GM21515 (cell line): ENCODE data around the gene MOBP.
A peak's percentile ranks its signal among the peaks of the same experiment; 100 is the strongest.
"Not testable (repeated sequence)": the region's sequence is repeated elsewhere in the genome, so short reads cannot be mapped to it uniquely, and the experiment has no call there.

Experiments
- ATAC-seq: cut with Tn5 transposase; IDR thresholded peaks from one replicate; pipeline ENCODE4 v1.9.1; 2021; ENCODE audit not compliant: unreplicated experiment

MOBP gene, protein sequence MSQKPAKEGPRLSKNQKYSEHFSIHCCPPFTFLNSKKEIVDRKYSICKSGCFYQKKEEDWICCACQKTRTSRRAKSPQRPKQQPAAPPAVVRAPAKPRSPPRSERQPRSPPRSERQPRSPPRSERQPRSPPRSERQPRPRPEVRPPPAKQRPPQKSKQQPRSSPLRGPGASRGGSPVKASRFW

GRCh38 chr3:39467394-39468107 lies at the start of gene MOBP:
Gene MOBP, plus strand, starts transcription at chr3:39467680. Its CDS starts 34,390 bp downstream, at chr3:39502070.
- no peak for ATAC-seq

GRCh38 chr3:39418556-39419225 lies 48.8 kb upstream of the MOBP start:
- not testable (repeated sequence) for ATAC-seq

DNA sequence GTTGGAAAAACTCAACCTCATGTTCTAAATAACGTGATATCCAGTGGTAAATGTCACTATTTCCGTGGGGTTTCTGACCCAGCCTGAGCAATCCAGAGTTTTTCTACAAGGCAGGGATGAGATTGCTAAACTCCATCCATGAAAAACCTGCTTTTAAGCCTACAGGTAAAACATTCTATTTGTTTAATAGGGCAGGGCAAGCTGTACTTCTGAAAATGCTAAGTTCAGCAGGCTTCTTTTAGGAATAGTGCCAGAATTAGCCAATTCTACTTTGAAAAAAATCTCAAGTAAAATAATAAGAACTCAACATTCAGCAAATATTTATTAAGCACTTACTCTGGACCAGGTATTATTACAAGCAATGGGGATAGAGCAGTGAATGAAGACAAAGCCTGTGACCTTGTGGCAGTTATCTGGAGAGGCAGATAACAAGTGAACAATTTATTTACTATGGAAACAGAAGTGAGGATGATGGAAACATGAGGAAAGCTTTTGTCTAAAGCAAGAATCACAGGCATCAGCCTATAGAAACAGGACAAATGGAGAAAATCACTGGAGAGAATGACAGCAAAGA lies 47.7 kb upstream of the MOBP start:
- no peak for ATAC-seq

- ATAC-seq = no peak
These were observed 46.9 kb upstream of the MOBP start for GRCh38 chr3:39420543-39420942.

GRCh38 chr3:39423436-39423970 lies 44.0 kb upstream of the MOBP start:
- ATAC-seq = no peak

- no peak for ATAC-seq
These were observed 41.2 kb upstream of the MOBP start for GRCh38 chr3:39426312-39426711.

DNA sequence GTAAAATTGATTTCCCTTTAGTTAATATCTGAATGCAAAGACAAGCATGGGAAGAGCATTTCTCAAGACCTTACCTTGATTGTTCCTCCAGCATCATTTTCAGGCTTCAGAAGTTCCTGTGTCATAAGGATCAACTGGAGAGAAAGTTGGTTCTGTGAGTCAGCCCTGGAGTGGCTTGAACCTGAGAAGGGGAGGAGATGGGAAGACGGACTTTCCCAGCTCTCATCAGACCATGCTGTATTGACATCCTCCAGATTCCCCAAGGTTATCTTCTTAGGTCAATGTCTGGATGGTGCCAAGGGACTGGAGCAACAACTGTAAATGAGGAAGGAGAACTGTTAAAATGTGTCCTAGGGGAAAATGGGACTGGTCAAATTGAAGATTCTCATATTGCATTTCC lies 40.0 kb upstream of the MOBP start:
- no peak for ATAC-seq

GRCh38 chr3:39428745-39429201 lies 38.7 kb upstream of the MOBP start:
- no peak for ATAC-seq

GRCh38 chr3:39429466-39429865 lies 38.0 kb upstream of the MOBP start:
- no peak for ATAC-seq

GRCh38 chr3:39432342-39432741 lies 35.1 kb upstream of the MOBP start:
- ATAC-seq = no peak

GRCh38 chr3:39433642-39434041 lies 33.8 kb upstream of the MOBP start:
- no peak for ATAC-seq

DNA sequence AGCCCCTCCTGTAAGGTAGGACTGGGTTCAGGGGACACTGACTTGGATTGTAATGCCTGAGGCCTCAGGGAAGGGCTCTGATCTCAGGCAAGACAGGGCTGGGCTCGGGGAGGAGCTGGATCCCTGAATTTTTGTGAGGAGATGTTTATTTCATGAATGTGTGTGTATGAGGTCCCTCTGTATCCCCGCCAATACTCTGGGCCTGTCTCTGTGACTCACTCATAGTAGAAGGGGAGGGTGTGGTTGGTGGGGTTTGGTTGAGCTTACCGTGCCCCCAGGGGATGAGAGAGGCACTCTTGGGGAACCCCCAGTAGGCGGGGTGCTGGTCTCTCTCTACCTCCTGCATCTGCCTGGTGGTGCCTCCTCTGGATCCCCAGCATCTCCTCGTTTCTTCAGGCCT lies 32.9 kb upstream of the MOBP start:
- ATAC-seq = no peak

DNA sequence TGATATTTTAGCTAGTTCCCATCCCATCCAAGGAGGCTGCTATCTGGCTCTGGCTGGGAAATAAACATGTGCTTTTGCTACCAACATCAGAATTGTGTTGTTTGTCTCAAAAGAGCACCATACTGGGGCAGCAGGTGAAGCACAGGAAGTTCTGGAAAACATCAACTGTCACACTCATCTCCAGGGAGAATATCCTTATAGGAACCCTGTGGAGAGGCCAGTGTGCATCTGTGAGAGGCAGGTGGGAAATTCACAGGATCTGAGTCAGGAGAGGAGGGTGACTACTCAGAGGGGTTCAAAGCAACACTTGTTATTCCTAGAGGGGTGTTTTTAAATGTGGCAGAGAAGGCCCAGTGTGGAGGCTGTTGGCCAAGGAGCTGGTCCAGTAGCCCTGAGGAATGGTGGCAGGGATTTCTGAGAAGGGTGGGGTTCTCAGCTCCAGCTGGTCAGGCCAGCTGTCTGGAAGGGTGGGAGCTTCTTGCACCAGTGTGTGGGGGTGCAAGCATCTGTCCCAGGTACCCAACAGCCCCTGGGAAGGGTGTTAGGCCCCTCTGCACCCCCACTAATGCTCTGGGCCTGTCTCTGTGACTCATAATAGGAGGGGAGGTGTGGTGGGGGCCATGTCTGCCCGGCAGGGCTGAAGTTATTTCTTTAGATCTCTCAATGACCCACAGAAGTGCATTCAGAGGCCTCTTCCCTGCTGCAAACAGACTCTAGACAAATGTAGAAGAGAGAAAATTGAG lies 32.3 kb upstream of the MOBP start:
- no peak for ATAC-seq

GRCh38 chr3:39438880-39439279 lies 28.6 kb upstream of the MOBP start:
- no peak for ATAC-seq

- no peak for ATAC-seq
These were observed 27.2 kb upstream of the MOBP start for GRCh38 chr3:39440316-39440715.

DNA sequence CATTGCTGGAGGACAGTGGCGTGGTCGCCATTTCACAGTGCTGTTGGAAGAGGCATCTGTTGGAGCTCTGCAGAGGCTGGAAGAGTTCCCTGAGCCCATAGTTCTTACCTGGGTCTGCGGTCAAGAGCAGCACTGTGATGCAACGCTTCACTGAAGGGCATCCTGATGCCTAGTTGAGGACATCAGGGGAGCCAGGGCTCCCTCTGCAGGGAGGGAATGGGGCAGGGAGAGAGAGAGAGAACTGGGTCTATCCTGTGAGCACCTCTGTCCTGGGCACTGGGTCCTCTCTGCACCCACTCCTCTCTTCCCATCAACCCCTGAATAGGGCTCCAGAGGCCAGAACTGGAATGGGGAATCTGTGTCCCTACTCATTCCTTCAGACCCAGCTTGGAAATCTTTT lies 23.9 kb upstream of the MOBP start:
- ATAC-seq = no peak

DNA sequence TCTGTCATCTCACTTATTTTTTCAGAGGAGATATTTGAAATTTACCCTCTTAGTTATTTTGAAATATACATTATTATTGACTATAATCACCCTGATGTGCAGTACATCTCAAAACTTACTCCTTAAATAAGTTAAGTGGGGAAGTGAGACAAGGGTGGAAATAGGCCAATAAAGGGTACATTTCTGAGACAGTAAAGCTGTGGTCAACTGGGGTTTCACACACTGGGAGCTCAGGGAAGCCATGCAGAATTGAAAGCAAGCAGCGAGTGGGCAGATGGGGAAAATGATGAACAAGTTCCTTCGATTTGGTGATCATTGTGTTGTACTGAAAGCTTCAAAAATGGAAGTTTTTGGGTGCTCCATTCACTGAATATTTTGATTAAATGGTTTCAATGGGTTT lies 21.6 kb upstream of the MOBP start:
- ATAC-seq = no peak

- ATAC-seq = no peak
These were observed 21.0 kb upstream of the MOBP start for GRCh38 chr3:39446444-39446843.

DNA sequence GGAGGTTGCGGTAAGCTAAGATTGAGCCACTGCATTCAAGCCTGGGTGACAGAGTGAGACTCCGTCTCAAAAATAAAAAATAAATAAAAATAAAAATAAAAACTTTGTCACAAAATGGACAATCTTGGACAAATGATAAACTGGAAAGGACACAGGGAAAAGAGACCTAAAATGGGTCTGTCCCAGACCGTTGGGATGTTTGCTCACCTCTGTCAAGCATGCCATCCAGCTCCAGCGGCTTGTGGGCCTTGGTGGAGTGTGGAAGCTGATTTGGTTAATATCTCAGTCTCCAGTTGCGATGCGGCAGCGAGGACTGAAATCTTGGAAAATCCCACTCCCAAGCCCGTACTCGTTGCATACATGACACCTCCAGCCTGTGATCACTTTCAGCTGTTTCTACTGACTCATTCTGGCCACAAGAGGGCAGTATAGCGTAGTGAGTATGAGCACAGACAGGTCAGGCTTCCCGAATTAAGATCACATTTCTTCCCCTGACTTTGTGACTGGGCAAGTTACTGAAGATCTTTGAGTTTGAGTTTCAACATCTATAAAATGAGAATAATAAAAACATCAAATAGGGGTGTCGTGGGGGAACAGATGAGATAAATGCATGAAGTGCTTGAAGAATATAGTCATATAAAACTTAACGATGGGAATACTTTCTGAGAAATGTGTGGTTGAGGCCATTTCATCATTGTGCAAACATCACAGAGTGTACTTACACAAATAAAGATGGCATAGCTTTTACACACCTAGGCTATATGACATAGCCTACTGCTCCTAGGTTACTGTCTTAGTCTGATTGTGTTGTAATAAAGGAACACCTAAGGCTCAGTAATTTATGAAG lies 19.6 kb upstream of the MOBP start:
- peak; percentile 88 for ATAC-seq
